Ishikawa (cell line): Measurements from ENCODE around the gene GAP43.

ENCODE experiments used
- CEBPB ChIP-seq: IDR thresholded peaks from 2 replicates; pipeline ENCODE4 v1.6.1; 2012
- CREB1 ChIP-seq: IDR thresholded peaks from 2 replicates; pipeline ENCODE4 v1.6.1; 2012; ENCODE audit warnings: low read depth
- EGR1 ChIP-seq: IDR thresholded peaks from 2 replicates; pipeline ENCODE4 v1.6.1; 2012
- EP300 ChIP-seq: IDR thresholded peaks from 2 replicates; pipeline ENCODE4 v1.6.1; 2012; ENCODE audit warnings: borderline replicate concordance
- FOXM1 ChIP-seq: IDR thresholded peaks from 2 replicates; pipeline ENCODE4 v1.6.1; 2012; ENCODE audit warnings: low read depth, borderline replicate concordance
- NFIC ChIP-seq: IDR thresholded peaks from 2 replicates; pipeline ENCODE4 v1.6.1; 2012
- RAD21 ChIP-seq: IDR thresholded peaks from 2 replicates; pipeline ENCODE4 v1.6.1; 2012; ENCODE audit warnings: low read depth
- TAF1 ChIP-seq: IDR thresholded peaks from 2 replicates; pipeline ENCODE4 v1.6.1; 2012; ENCODE audit warnings: low read depth, mild to moderate bottlenecking
- TCF12 ChIP-seq: IDR thresholded peaks from 2 replicates; pipeline ENCODE4 v1.6.1; 2012; ENCODE audit warnings: low read depth
- TEAD4 ChIP-seq: IDR thresholded peaks from 2 replicates; pipeline ENCODE4 v1.6.1; 2012
- YY1 ChIP-seq: IDR thresholded peaks from 2 replicates; pipeline ENCODE4 v1.6.1; 2012; ENCODE audit warnings: low read depth
- ZBTB7A ChIP-seq: IDR thresholded peaks from 2 replicates; pipeline ENCODE4 v1.6.1; 2012; ENCODE audit warnings: low read depth
- TF ChIP-seq, protein P1 (sequence below): IDR thresholded peaks from 2 replicates; pipeline ENCODE4 v1.6.1; 2012
- TF ChIP-seq, protein P2 (sequence below): IDR thresholded peaks from 2 replicates; pipeline ENCODE4 v1.6.1; 2012
- TF ChIP-seq, protein P3 (sequence below): IDR thresholded peaks from 2 replicates; pipeline ENCODE4 v1.6.1; 2012; ENCODE audit warnings: low read depth, mild to moderate bottlenecking

GAP43 gene

DNA sequence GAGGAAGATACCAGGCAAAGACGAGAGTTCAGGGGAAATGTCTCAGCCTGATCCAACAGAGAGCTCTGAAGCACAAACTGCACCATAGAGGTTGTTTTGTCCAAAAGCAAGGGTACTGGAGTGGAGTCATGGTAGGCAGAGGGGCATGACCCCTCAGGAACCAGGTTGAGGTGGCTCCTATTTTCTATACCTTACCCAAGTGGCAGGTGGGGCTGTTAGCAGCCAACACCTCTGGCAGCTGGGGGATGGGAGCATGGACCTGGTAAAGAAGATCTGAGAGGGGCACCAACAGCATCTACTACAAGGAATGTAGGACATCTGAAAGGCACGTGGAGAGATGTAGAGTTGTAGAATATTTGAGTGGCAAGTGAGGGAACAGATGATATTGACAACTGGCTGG, 85.2 kb downstream of the GAP43 start:
- no peak for TF ChIP-seq TEAD4
- TF ChIP-seq EGR1 = no peak
- no peak for TF ChIP-seq NFIC
- no peak for TF ChIP-seq FOXM1
- TF ChIP-seq TAF1 = no peak

DNA sequence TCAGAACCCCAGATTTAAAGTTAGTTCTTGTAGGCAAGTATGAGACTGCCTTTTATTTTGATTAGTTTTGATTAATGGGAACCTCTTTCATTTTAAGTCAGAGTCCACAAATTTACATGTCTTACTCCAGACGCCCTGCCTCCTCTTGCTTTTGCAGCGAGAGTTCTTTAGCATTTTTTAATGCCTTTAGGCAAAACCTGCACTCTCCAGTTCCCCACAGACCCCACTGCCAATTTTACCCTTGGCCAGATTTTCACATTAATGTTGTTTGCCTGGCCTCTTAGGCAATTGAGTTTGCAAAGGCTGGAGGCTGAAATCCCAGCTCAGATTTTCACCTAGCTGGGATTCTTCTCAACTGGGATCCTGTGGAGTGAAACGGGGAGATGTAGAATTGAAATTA, 85.8 kb downstream of the GAP43 start:
- TF ChIP-seq, protein P1, sequence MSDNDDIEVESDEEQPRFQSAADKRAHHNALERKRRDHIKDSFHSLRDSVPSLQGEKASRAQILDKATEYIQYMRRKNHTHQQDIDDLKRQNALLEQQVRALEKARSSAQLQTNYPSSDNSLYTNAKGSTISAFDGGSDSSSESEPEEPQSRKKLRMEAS = no peak
- TF ChIP-seq TAF1 (no peak), CREB1 (no peak), NFIC (no peak), TCF12 (no peak), YY1 (no peak), FOXM1 (no peak), EGR1 (no peak), EP300 (no peak), RAD21 (no peak), TEAD4 (no peak), CEBPB (no peak), ZBTB7A (no peak)
- TF ChIP-seq, protein P2, sequence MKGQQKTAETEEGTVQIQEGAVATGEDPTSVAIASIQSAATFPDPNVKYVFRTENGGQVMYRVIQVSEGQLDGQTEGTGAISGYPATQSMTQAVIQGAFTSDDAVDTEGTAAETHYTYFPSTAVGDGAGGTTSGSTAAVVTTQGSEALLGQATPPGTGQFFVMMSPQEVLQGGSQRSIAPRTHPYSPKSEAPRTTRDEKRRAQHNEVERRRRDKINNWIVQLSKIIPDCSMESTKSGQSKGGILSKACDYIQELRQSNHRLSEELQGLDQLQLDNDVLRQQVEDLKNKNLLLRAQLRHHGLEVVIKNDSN = no peak
- TF ChIP-seq, protein P3, sequence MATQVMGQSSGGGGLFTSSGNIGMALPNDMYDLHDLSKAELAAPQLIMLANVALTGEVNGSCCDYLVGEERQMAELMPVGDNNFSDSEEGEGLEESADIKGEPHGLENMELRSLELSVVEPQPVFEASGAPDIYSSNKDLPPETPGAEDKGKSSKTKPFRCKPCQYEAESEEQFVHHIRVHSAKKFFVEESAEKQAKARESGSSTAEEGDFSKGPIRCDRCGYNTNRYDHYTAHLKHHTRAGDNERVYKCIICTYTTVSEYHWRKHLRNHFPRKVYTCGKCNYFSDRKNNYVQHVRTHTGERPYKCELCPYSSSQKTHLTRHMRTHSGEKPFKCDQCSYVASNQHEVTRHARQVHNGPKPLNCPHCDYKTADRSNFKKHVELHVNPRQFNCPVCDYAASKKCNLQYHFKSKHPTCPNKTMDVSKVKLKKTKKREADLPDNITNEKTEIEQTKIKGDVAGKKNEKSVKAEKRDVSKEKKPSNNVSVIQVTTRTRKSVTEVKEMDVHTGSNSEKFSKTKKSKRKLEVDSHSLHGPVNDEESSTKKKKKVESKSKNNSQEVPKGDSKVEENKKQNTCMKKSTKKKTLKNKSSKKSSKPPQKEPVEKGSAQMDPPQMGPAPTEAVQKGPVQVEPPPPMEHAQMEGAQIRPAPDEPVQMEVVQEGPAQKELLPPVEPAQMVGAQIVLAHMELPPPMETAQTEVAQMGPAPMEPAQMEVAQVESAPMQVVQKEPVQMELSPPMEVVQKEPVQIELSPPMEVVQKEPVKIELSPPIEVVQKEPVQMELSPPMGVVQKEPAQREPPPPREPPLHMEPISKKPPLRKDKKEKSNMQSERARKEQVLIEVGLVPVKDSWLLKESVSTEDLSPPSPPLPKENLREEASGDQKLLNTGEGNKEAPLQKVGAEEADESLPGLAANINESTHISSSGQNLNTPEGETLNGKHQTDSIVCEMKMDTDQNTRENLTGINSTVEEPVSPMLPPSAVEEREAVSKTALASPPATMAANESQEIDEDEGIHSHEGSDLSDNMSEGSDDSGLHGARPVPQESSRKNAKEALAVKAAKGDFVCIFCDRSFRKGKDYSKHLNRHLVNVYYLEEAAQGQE = no peak

DNA sequence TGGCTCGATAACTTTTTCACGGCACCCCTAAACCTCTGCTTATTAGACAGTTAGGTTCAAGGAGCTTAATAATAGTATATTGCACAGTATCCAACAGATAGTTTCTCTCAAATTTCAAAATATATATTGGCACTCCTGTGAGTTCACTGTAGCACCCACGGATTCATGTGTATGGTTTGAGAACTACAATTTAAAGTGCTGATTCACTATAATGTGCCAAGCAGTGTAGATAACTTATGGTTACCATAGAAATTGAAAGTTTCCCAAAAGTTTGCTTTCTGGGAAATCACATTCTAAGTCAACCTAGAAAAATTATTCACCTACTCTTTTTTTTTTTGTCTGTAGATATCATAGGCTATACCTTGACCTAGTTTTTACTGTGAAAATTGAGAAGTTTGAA, 86.6 kb downstream of the GAP43 start:
- TF ChIP-seq CEBPB = no peak
- TF ChIP-seq YY1 = no peak
- TF ChIP-seq NFIC = no peak

DNA sequence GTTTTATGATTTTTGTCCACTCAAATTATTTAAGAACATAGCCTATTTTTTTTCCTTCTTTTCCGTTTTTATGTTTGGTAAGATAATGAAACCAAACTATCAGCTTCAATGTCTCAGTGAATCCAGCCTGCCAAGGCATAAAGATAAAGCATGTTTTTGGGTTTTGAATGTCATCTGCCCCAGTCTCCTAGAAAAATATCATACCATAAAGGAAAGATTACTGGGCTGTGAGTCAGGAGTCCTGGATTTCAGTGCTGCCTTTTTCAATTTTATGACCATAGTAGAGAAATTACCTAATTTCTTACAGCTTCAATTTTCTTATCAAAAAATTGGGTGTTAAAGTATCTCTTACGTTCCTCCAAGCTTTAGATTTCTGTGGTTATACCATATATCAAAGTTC, 87.5 kb downstream of the GAP43 start:
- no peak for TF ChIP-seq EGR1
- TF ChIP-seq ZBTB7A = no peak
- no peak for TF ChIP-seq NFIC
- TF ChIP-seq, protein P2 = no peak

DNA sequence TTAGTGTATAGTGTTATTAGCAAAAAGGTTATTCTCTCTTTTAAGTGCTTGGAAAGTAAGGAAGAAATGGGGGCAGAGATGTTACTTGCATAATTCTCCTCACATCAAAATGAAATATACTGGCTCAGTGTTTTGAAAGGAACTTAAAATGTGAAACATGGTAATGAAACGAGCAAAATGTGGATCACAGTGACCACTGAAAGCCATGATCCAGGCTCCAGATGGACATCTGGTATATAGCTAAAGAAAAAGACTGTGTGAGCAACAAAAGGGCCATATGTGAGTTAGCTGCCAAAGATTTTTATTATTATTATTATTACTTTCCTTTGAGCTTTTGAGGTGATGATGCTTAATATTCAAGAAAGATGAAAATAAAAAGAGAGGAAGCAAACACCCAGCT, 89.6 kb downstream of the GAP43 start:
- TF ChIP-seq EP300 (no peak), EGR1 (no peak), TEAD4 (no peak), TCF12 (no peak), TAF1 (no peak), CREB1 (no peak), YY1 (no peak), ZBTB7A (no peak), CEBPB (no peak)
- TF ChIP-seq, protein P1 = no peak
- TF ChIP-seq, protein P2 = no peak

DNA sequence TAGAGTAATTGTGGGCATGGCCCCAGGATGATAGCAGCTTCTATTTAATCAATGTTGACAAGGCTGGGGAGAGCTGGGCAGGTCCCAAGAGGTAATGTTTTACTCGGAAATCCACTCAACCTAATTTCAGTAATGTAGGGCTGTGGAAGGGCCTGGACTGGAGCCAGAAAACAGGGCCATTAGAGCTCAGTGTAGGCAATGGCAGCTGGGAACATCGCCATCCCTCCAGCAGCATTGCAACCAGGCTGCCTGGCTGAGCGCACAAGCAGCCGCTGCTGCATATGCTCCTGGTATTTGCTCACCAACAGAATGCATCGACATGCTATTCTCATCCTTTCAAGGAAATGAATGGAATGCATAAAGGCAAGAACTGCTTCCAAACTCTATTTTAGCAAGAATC, 90.0 kb downstream of the GAP43 start:
- TF ChIP-seq RAD21 (no peak), EGR1 (no peak), TCF12 (no peak), CEBPB (no peak), CREB1 (no peak), TAF1 (no peak), ZBTB7A (no peak), NFIC (no peak), FOXM1 (no peak), EP300 (no peak), TEAD4 (no peak)
- TF ChIP-seq, protein P3 = no peak
- TF ChIP-seq, protein P1 = no peak
- TF ChIP-seq, protein P2 = no peak
